ENCODE measurements around the gene PHLDA2.
A peak's percentile ranks its signal among the peaks of the same experiment; 100 is the strongest.

Gene PHLDA2

GRCh38 chr11:2892215-2892966 lies 36.8 kb downstream of the PHLDA2 start:
- DNase-seq = no peak

GRCh38 chr11:2891326-2892214 lies 37.6 kb downstream of the PHLDA2 start:
- DNase-seq = no peak

GRCh38 chr11:2890466-2891294 lies 38.5 kb downstream of the PHLDA2 start:
- no peak for DNase-seq

- no peak for DNase-seq
Observed at GRCh38 chr11:2889362-2890273, 39.6 kb downstream of the PHLDA2 start.

- peak; percentile 18 to 51 for DNase-seq
Observed at GRCh38 chr11:2888266-2888968, 40.8 kb downstream of the PHLDA2 start.

GRCh38 chr11:2887515-2888195 lies 41.6 kb downstream of the PHLDA2 start:
- no peak for DNase-seq

- no peak for DNase-seq
Observed at GRCh38 chr11:2886936-2887335, 42.3 kb downstream of the PHLDA2 start.

GRCh38 chr11:2886191-2886894 lies 42.9 kb downstream of the PHLDA2 start:
- no peak for DNase-seq

- peak in 1 of 2 experiments; percentile 52 for DNase-seq
Observed at GRCh38 chr11:2885678-2886081, 43.5 kb downstream of the PHLDA2 start, which contains the start of gene CDKN1C. Gene CDKN1C (minus strand): TSS chr11:2885775. CDS start chr11:2885456, 319 bp downstream.

- no peak for DNase-seq
Observed at GRCh38 chr11:2885017-2885677, 44.1 kb downstream of the PHLDA2 start.

GRCh38 chr11:2883979-2884815 lies 45.0 kb downstream of the PHLDA2 start:
- no peak for DNase-seq

- DNase-seq = no peak
Observed at GRCh38 chr11:2883640-2883978, 45.6 kb downstream of the PHLDA2 start.

GRCh38 chr11:2882396-2883110 lies 46.7 kb downstream of the PHLDA2 start:
- no peak for DNase-seq

GRCh38 chr11:2881981-2882375 lies 47.2 kb downstream of the PHLDA2 start:
- DNase-seq = no peak

GRCh38 chr11:2881076-2881980 lies 47.9 kb downstream of the PHLDA2 start:
- DNase-seq = no peak

- no peak for DNase-seq
Observed at GRCh38 chr11:2880646-2881045, 48.6 kb downstream of the PHLDA2 start.

- DNase-seq = no peak
Observed at GRCh38 chr11:2878782-2879181, 50.4 kb downstream of the PHLDA2 start.

Data from NCI-H187 (cell line).